OCI-LY7 (cell line): ENCODE data around the gene CNOT1.

Source experiments
- CTCF ChIP-seq: fragments of 200-600 bp; sonication (generic); conservative IDR thresholded peaks from 2 replicates; pipeline ENCODE4 v1.5.1; 2014; ENCODE audit warnings: mild to moderate bottlenecking, antibody characterized with exemption, low read length, moderate library complexity, mixed read lengths
- EZH2phosphoT487 ChIP-seq: fragments of 200-600 bp; sonication (generic); IDR thresholded peaks from 2 replicates; pipeline ENCODE4 v1.6.1; 2018; ENCODE audit warnings: low read depth, borderline replicate concordance, mild to moderate bottlenecking, mixed run types, antibody characterized with exemption, low read length, moderate library complexity, mixed read lengths

- TF ChIP-seq EZH2phosphoT487 (no peak), CTCF (no peak)
Observed at GRCh38 chr16:58515871-58516767, 113.5 kb downstream of the CNOT1 start.
